KOPT-K1 (cell line): ENCODE results near the gene PLN.

Source experiments
- H3K27ac ChIP-seq: fragments of 200-600 bp; sonication (generic); 2 replicates; pipeline ENCODE4 v1.5.1; 2016; ENCODE audit warnings: antibody characterized with exemption, mild to moderate bottlenecking, low read depth, low read length; ENCODE audit not compliant: poor library complexity, severe bottlenecking
- H3K36me3 ChIP-seq: fragments of 200-600 bp; sonication (generic); 2 replicates; pipeline ENCODE4 v1.5.1; 2017; ENCODE audit warnings: antibody characterized with exemption, mild to moderate bottlenecking, low read length, moderate library complexity; ENCODE audit not compliant: insufficient read depth
- H3K9me3 ChIP-seq: fragments of 200-600 bp; sonication (generic); 2 replicates; pipeline ENCODE4 v1.5.1; 2017; ENCODE audit warnings: antibody characterized with exemption, low read length, mild to moderate bottlenecking; ENCODE audit not compliant: insufficient read depth, poor library complexity, severe bottlenecking

Gene PLN

GRCh38 chr6:118525913-118526780 lies 21.9 kb upstream of the PLN start:
- H3K9me3 ChIP-seq, result peaks cover 3% of the 10 kb centered on the region
- H3K27ac ChIP-seq, result no peak overlapping the region
- H3K36me3 ChIP-seq, result peaks cover 37% of the 10 kb centered on the region

- no peak overlapping the region for H3K27ac ChIP-seq
- peaks cover 18% of the 10 kb centered on the region for H3K36me3 ChIP-seq
- peaks cover 15% of the 10 kb centered on the region for H3K9me3 ChIP-seq
These were observed 20.0 kb upstream of the PLN start for GRCh38 chr6:118528129-118528528.

- Histone ChIP-seq H3K36me3 (peaks cover 3% of the 10 kb centered on the region; the same call in 1 of the 2 replicates), H3K9me3 (peaks cover 20% of the 10 kb centered on the region)
These were observed 18.3 kb upstream of the PLN start for GRCh38 chr6:118529756-118530155.

GRCh38 chr6:118530942-118531341 lies 17.2 kb upstream of the PLN start:
- Histone ChIP-seq H3K27ac (no peak overlapping the region), H3K9me3 (peaks cover 20% of the 10 kb centered on the region), H3K36me3 (no peaks in the 10 kb centered on the region; the same call in 1 of the 2 replicates)

More at GRCh38 chr6:118529756-118530155, 18.3 kb upstream of the PLN start:
- H3K27ac ChIP-seq, result no peak overlapping the region

GRCh38 chr6:118535176-118535844 lies 12.8 kb upstream of the PLN start:
- Histone ChIP-seq H3K36me3 (peaks cover 3% of the 10 kb centered on the region; the same call in 1 of the 2 replicates), H3K27ac (no peak overlapping the region), H3K9me3 (peaks cover 20% of the 10 kb centered on the region)

GRCh38 chr6:118536478-118536877 lies 11.6 kb upstream of the PLN start:
- Histone ChIP-seq H3K36me3 (peaks cover 4% of the 10 kb centered on the region; the same call in 1 of the 2 replicates), H3K9me3 (peaks cover 14% of the 10 kb centered on the region)

GRCh38 chr6:118537574-118537973 lies 10.5 kb upstream of the PLN start:
- Histone ChIP-seq H3K9me3 (peaks cover 5% of the 10 kb centered on the region), H3K27ac (no peak overlapping the region), H3K36me3 (peaks cover 4% of the 10 kb centered on the region; the same call in 1 of the 2 replicates)

More at GRCh38 chr6:118536478-118536877, 11.6 kb upstream of the PLN start:
- H3K27ac ChIP-seq, result no peak overlapping the region

GRCh38 chr6:118542184-118542952 lies 5.7 kb upstream of the PLN start:
- Histone ChIP-seq H3K36me3 (peaks cover 11% of the 10 kb centered on the region; the same call in 1 of the 2 replicates), H3K27ac (no peak overlapping the region), H3K9me3 (no peaks in the 10 kb centered on the region)

- Histone ChIP-seq H3K9me3 (no peaks in the 10 kb centered on the region), H3K27ac (no peak overlapping the region), H3K36me3 (peaks cover 11% of the 10 kb centered on the region; the same call in 1 of the 2 replicates)
These were observed 4.0 kb upstream of the PLN start for GRCh38 chr6:118544105-118544504.

- Histone ChIP-seq H3K27ac (no peak overlapping the region), H3K9me3 (no peaks in the 10 kb centered on the region), H3K36me3 (peaks cover 8% of the 10 kb centered on the region; the same call in 1 of the 2 replicates)
These were observed 1.8 kb upstream of the PLN start for GRCh38 chr6:118546164-118546879.

GRCh38 chr6:118546880-118547218 lies 1.2 kb upstream of the PLN start:
- Histone ChIP-seq H3K36me3 (peaks cover 8% of the 10 kb centered on the region; the same call in 1 of the 2 replicates), H3K9me3 (no peaks in the 10 kb centered on the region), H3K27ac (no peak overlapping the region)

GRCh38 chr6:118548613-118549012 lies 517 bp downstream of the PLN start:
- H3K9me3 ChIP-seq, result no peaks in the 10 kb centered on the region
- peaks cover 8% of the 10 kb centered on the region; the same call in 1 of the 2 replicates for H3K36me3 ChIP-seq
- H3K27ac ChIP-seq, result no peak overlapping the region

GRCh38 chr6:118551063-118552053 lies 3.3 kb downstream of the PLN start:
- H3K9me3 ChIP-seq, result no peaks in the 10 kb centered on the region
- H3K27ac ChIP-seq, result no peak overlapping the region
- H3K36me3 ChIP-seq, result peaks cover 20% of the 10 kb centered on the region
